Measurements from ENCODE around the gene SRGAP3.
A peak's percentile ranks its signal among the peaks of the same experiment; 100 is the strongest.

Gene SRGAP3

DNA sequence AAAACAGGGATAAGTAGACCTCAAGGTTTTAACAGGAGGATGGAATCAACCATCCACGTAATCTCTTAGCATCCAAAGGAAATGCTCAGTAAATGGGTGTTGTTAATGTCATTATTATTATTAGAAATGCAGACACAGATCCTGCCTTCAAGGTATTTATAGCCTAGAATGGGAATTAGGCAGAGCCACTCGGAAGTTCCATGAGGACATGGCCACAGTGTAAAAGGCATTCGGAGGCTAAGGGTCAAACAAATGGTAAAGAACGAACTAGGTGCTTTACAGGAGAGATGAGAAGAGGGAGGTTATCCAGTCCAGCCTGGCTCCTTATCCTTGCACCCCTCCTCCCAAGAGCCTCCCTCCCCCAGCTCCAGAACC, 65.0 kb downstream of the SRGAP3 start:
- H3K9me3 ChIP-seq (ENCODE audit: control insufficient read depth in 1 of 2, low read length in 2 of 2): no peaks in the 10 kb centered on the region
- peaks cover 0 to 6% of the 10 kb centered on the region in 2 donors for H3K4me1 ChIP-seq (ENCODE audit: control insufficient read depth in 1 of 2, insufficient read depth in 2 of 2, low read length in 2 of 2)
- no peak overlapping the region for H3K27ac ChIP-seq (ENCODE audit: low read depth, low read length)
- H3K9ac ChIP-seq (ENCODE audit: low read depth in 1 of 2, low read length in 2 of 2): no peak overlapping the region
- H3K36me3 ChIP-seq (ENCODE audit: control insufficient read depth in 1 of 2, insufficient read depth in 2 of 2, low read length in 2 of 2): no peaks in the 10 kb centered on the region
- no peak overlapping the region for H3K4me3 ChIP-seq (ENCODE audit: low read depth in 1 of 2, low read length in 2 of 2)
- peaks cover 0 to 3% of the 10 kb centered on the region in 2 donors for H3K27me3 ChIP-seq (ENCODE audit: control insufficient read depth in 1 of 2, insufficient read depth in 2 of 2, low read length in 2 of 2)

DNA sequence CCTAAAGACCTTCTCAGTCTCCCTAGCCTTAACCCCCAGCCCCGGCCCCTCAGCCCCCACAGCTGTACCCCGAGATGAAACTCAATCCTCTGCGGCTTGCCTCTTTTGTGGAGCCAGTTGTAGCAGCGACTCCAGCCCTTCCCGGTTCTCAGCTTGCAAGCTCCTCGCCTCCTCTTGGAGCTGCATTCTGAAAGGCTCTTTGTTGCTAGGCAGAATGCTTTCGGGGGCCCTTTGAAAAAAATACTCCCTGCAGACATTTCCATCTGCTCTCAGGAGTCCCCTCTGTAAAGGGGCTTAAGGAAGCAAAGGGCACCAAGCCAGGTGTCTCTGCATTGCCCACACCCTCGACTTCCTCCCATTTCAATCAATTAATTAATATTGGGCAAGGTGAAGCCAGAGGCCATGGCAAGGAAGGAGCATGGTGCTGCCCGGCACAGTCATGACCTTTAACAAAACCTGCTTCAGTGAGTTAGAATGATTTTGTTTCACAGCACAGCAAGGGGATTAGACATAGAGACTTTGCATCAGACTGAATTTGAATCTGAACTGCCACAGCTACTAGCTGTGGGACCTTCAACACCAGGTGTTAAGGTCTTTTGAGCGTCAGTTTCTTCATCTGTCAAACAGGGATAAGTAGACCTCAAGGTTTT, 65.5 kb downstream of the SRGAP3 start:
- no peaks in the 10 kb centered on the region for H3K9me3 ChIP-seq (ENCODE audit: control insufficient read depth in 1 of 2, low read length in 2 of 2)
- no peak overlapping the region for H3K27ac ChIP-seq (ENCODE audit: low read depth, low read length)
- H3K36me3 ChIP-seq (ENCODE audit: control insufficient read depth in 1 of 2, insufficient read depth in 2 of 2, low read length in 2 of 2): no peaks in the 10 kb centered on the region
- no peak overlapping the region for H3K9ac ChIP-seq (ENCODE audit: low read depth in 1 of 2, low read length in 2 of 2)
- no peak overlapping the region for H3K4me3 ChIP-seq (ENCODE audit: low read depth in 1 of 2, low read length in 2 of 2)
- peaks cover 3 to 9% of the 10 kb centered on the region in 2 donors for H3K4me1 ChIP-seq (ENCODE audit: control insufficient read depth in 1 of 2, insufficient read depth in 2 of 2, low read length in 2 of 2)
- H3K27me3 ChIP-seq (ENCODE audit: control insufficient read depth in 1 of 2, insufficient read depth in 2 of 2, low read length in 2 of 2): peaks cover 0 to 3% of the 10 kb centered on the region in 2 donors

DNA sequence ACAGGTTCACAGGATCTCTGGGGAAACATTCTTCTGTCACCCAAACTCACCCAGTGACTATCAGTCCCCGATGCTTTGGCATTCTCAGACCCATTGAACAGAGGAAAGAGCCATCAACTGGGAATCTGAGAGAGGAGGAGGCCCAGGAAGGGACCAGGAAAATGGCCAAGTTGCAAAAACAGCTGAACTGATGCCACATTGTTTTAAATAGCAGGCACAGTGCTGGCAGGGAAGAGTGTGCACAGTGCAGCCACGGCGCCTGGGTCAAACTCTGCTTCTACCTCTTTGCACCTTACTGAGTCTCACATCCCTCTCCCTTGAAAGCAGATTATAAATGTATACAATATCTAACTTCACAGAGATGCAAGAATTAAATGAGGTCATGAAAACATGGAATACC, 66.4 kb downstream of the SRGAP3 start:
- H3K36me3 ChIP-seq (ENCODE audit: control insufficient read depth in 1 of 2, insufficient read depth in 2 of 2, low read length in 2 of 2): no peaks in the 10 kb centered on the region
- H3K9me3 ChIP-seq (ENCODE audit: control insufficient read depth in 1 of 2, low read length in 2 of 2): no peaks in the 10 kb centered on the region
- H3K27ac ChIP-seq (ENCODE audit: low read depth, low read length): no peak overlapping the region
- H3K9ac ChIP-seq (ENCODE audit: low read depth in 1 of 2, low read length in 2 of 2): no peak overlapping the region
- H3K4me3 ChIP-seq (ENCODE audit: low read depth in 1 of 2, low read length in 2 of 2): no peak overlapping the region
- no peaks in the 10 kb centered on the region for H3K27me3 ChIP-seq (ENCODE audit: control insufficient read depth in 1 of 2, insufficient read depth in 2 of 2, low read length in 2 of 2)
- H3K4me1 ChIP-seq (ENCODE audit: control insufficient read depth in 1 of 2, insufficient read depth in 2 of 2, low read length in 2 of 2): peaks cover 4 to 9% of the 10 kb centered on the region in 2 donors

DNA sequence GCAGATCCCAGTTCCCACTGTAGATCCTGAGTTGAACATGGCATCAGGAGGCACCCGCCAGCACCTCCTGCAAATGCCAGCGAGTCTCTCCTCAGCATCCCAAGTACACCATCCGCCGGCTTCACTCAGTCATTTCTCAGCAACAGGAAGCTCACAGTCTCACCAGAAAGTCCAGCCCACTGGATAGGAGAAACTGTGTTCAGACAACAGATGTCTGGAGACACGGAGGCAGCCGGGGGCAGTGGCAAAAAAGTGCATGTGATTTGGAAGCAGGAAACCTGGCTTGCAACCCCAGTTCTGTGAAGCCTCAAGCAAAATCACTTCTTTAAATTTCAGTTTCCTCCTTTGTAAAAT, 68.7 kb downstream of the SRGAP3 start:
- H3K36me3 ChIP-seq (ENCODE audit: control insufficient read depth in 1 of 2, insufficient read depth in 2 of 2, low read length in 2 of 2): no peaks in the 10 kb centered on the region
- no peaks in the 10 kb centered on the region for H3K9me3 ChIP-seq (ENCODE audit: control insufficient read depth in 1 of 2, low read length in 2 of 2)
- H3K27me3 ChIP-seq (ENCODE audit: control insufficient read depth in 1 of 2, insufficient read depth in 2 of 2, low read length in 2 of 2): no peaks in the 10 kb centered on the region
- H3K4me1 ChIP-seq (ENCODE audit: control insufficient read depth in 1 of 2, insufficient read depth in 2 of 2, low read length in 2 of 2): peaks cover 4 to 9% of the 10 kb centered on the region in 2 donors
- no peak overlapping the region for H3K9ac ChIP-seq (ENCODE audit: low read depth in 1 of 2, low read length in 2 of 2)
- H3K4me3 ChIP-seq (ENCODE audit: low read depth in 1 of 2, low read length in 2 of 2): peak overlapping the region in 1 of 2 donors; percentile 20
- H3K27ac ChIP-seq (ENCODE audit: low read depth, low read length): no peak overlapping the region

DNA sequence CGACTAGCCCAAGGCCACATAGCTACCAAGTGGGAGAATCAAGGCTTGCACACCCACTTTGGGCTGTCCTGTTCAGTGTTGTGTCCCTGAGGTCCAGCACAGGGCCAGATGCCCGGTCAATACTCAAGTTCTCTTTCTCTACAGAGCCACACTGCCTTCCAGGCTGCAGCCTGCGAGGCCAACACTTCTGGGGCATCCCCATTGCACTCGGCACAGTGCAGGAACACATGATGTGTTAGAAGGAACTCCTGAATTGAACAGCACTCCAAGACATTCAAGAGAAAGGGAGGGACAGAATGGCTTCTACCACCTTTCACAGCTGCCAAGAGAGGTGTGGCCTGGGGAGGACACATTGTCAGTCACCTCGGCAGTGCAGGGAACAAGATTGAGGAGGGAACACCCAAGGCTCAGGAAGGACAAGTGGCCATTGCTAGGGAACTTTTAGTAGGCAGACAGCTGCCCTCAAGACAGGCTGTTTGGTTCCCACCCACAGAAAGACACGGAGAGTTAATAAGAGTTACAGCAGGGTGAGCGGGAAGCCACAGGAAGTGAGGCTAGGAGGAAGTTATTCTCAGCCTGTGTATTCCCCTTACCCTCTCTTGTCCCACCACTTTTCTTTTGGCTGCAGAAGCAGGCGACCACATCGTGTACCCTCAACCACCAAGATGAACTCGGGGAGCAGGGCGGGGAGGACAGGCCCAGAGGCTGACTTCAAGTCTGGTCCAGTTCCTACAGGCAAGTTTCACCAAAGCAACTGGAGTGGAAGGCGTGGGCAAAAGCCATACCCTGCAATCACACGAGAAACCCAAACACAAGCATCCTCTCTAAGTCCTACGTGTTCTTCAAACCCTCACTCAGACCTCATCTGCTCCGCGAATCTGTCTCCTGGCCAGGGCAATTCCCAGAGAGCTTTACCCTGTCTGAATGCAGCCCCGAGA, 69.4 kb downstream of the SRGAP3 start:
- Histone ChIP-seq H3K27me3 (ENCODE audit: control insufficient read depth in 1 of 2, insufficient read depth in 2 of 2, low read length in 2 of 2) (no peaks in the 10 kb centered on the region), H3K4me1 (ENCODE audit: control insufficient read depth in 1 of 2, insufficient read depth in 2 of 2, low read length in 2 of 2) (peaks cover 4 to 9% of the 10 kb centered on the region in 2 donors), H3K27ac (ENCODE audit: low read depth, low read length) (no peak overlapping the region), H3K36me3 (ENCODE audit: control insufficient read depth in 1 of 2, insufficient read depth in 2 of 2, low read length in 2 of 2) (no peaks in the 10 kb centered on the region), H3K9ac (ENCODE audit: low read depth in 1 of 2, low read length in 2 of 2) (no peak overlapping the region), H3K4me3 (ENCODE audit: low read depth in 1 of 2, low read length in 2 of 2) (peak overlapping the region in 1 of 2 donors; percentile 20), H3K9me3 (ENCODE audit: control insufficient read depth in 1 of 2, low read length in 2 of 2) (no peaks in the 10 kb centered on the region)

DNA sequence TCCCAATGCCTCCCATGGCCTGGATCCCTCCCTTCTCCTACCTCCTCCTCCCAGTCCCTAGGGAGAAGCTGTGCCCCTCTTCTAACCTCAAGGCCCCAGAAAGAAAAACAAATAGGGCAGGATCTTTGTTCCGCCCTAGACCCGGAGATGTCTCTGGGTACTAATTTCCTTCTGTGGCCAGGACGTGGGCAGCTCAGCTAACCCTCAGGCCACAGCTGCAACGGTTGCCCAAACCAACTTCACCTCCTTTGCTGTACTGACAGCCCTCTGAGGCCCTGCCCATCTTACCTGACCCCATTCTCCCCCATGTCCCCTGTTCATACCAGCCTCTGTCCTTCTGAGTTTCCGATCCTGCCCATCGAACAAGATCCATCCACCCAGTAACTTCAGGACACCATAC, 70.7 kb downstream of the SRGAP3 start:
- Histone ChIP-seq H3K9me3 (ENCODE audit: control insufficient read depth in 1 of 2, low read length in 2 of 2) (no peaks in the 10 kb centered on the region), H3K27me3 (ENCODE audit: control insufficient read depth in 1 of 2, insufficient read depth in 2 of 2, low read length in 2 of 2) (no peaks in the 10 kb centered on the region), H3K36me3 (ENCODE audit: control insufficient read depth in 1 of 2, insufficient read depth in 2 of 2, low read length in 2 of 2) (no peaks in the 10 kb centered on the region), H3K4me3 (ENCODE audit: low read depth in 1 of 2, low read length in 2 of 2) (no peak overlapping the region), H3K4me1 (ENCODE audit: control insufficient read depth in 1 of 2, insufficient read depth in 2 of 2, low read length in 2 of 2) (peaks cover 4 to 9% of the 10 kb centered on the region in 2 donors), H3K27ac (ENCODE audit: low read depth, low read length) (no peak overlapping the region), H3K9ac (ENCODE audit: low read depth in 1 of 2, low read length in 2 of 2) (no peak overlapping the region)

DNA sequence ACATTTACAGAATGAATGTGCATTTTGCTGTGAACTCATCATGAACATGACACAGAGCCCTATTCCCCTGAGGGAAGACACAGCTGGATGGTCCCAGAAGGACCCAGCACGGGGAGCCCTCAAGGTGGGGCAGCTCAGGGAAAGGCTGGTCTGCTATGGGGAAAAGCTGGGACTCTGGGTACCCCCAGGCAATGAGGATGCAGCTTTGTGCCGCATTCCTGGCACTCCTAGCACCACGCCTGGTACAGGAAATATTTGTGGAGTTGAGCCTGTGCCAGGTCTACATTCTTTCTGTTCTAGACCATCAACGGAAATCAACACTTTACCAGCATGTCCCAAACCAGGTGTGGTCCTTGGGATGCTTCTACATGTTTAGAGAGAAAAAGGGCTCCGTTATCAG, 74.0 kb downstream of the SRGAP3 start:
- Histone ChIP-seq H3K4me3 (ENCODE audit: low read depth in 1 of 2, low read length in 2 of 2) (no peak overlapping the region), H3K9me3 (ENCODE audit: control insufficient read depth in 1 of 2, low read length in 2 of 2) (no peaks in the 10 kb centered on the region), H3K36me3 (ENCODE audit: control insufficient read depth in 1 of 2, insufficient read depth in 2 of 2, low read length in 2 of 2) (no peaks in the 10 kb centered on the region), H3K27me3 (ENCODE audit: control insufficient read depth in 1 of 2, insufficient read depth in 2 of 2, low read length in 2 of 2) (no peaks in the 10 kb centered on the region), H3K27ac (ENCODE audit: low read depth, low read length) (no peak overlapping the region), H3K9ac (ENCODE audit: low read depth in 1 of 2, low read length in 2 of 2) (no peak overlapping the region), H3K4me1 (ENCODE audit: control insufficient read depth in 1 of 2, insufficient read depth in 2 of 2, low read length in 2 of 2) (peaks cover 9 to 12% of the 10 kb centered on the region in 2 donors)

DNA sequence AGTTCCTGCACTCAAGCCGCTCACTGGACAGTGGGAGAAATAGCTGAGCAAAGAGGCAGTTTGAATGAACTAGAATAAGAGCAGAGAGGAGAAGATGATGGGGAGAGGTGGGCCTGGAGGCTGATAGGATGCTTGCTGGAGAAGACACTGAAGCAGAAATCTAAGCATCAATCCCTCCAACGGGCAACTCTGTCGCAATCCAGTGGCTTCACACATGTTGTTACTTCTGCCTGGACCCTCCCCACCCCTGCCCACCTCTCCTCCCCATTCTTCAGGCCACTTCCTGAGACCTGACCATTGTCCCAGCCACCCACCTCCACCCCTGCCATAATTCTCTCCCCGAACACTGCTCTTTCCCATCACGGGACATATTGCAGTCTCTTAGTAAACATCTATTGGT, 76.0 kb downstream of the SRGAP3 start:
- Histone ChIP-seq H3K27ac (ENCODE audit: low read depth, low read length) (no peak overlapping the region), H3K9me3 (ENCODE audit: control insufficient read depth in 1 of 2, low read length in 2 of 2) (no peaks in the 10 kb centered on the region), H3K4me1 (ENCODE audit: control insufficient read depth in 1 of 2, insufficient read depth in 2 of 2, low read length in 2 of 2) (peaks cover 9% of the 10 kb centered on the region in 2 donors), H3K9ac (ENCODE audit: low read depth in 1 of 2, low read length in 2 of 2) (no peak overlapping the region), H3K36me3 (ENCODE audit: control insufficient read depth in 1 of 2, insufficient read depth in 2 of 2, low read length in 2 of 2) (no peaks in the 10 kb centered on the region), H3K27me3 (ENCODE audit: control insufficient read depth in 1 of 2, insufficient read depth in 2 of 2, low read length in 2 of 2) (no peaks in the 10 kb centered on the region), H3K4me3 (ENCODE audit: low read depth in 1 of 2, low read length in 2 of 2) (no peak overlapping the region)

DNA sequence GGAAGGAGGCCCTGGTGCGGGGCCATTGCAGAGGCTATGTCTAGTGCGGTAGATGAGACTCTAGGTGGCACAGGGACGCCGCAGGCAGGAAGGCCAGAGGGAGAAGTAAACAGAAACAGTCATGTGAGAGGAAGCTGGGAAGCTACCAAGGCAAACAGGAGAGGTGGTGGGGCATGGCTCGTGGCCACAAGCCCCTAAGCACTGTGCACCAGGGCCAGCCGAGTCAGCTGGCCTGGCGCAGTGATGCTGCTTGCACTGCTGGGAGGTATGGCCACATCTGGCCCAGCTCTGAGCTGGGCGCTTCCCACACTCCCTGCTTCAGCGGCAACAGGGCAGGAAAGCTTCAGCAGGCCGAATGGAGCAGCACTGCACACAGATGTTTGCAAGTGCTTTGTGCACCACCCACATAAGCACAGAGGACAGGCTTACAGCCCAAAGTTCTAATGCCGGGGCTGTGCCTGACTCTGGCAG, 76.6 kb downstream of the SRGAP3 start:
- Histone ChIP-seq H3K27ac (ENCODE audit: low read depth, low read length) (no peak overlapping the region), H3K4me3 (ENCODE audit: low read depth in 1 of 2, low read length in 2 of 2) (no peak overlapping the region), H3K9ac (ENCODE audit: low read depth in 1 of 2, low read length in 2 of 2) (no peak overlapping the region)

DNA sequence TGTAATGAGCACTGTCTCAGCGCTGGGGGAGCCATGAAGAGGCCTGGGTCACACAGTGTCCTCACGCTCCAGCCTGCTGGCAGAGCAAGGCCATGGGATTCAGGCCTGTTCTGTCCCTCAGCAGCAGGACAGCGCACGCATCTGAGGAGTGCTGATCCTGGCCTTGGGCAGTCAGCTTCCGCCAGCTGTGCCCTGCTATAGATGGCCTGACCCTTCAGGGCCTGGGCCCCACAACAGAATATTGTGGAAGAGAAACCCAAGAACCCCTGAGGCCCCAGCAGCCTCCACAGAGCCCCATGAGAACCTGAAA, 78.6 kb downstream of the SRGAP3 start:
- no peak overlapping the region for H3K4me3 ChIP-seq (ENCODE audit: low read depth in 1 of 2, low read length in 2 of 2)
- no peak overlapping the region for H3K27ac ChIP-seq (ENCODE audit: low read depth, low read length)
- H3K9ac ChIP-seq (ENCODE audit: low read depth in 1 of 2, low read length in 2 of 2): no peak overlapping the region
- H3K27me3 ChIP-seq (ENCODE audit: control insufficient read depth in 1 of 2, insufficient read depth in 2 of 2, low read length in 2 of 2): no peaks in the 10 kb centered on the region
- no peaks in the 10 kb centered on the region for H3K9me3 ChIP-seq (ENCODE audit: control insufficient read depth in 1 of 2, low read length in 2 of 2)
- peaks cover 9 to 10% of the 10 kb centered on the region in 2 donors for H3K4me1 ChIP-seq (ENCODE audit: control insufficient read depth in 1 of 2, insufficient read depth in 2 of 2, low read length in 2 of 2)
- no peaks in the 10 kb centered on the region for H3K36me3 ChIP-seq (ENCODE audit: control insufficient read depth in 1 of 2, insufficient read depth in 2 of 2, low read length in 2 of 2)

More for the DNA sequence above, 76.6 kb downstream of the SRGAP3 start:
- Histone ChIP-seq H3K27me3 (ENCODE audit: control insufficient read depth in 1 of 2, insufficient read depth in 2 of 2, low read length in 2 of 2) (no peaks in the 10 kb centered on the region), H3K9me3 (ENCODE audit: control insufficient read depth in 1 of 2, low read length in 2 of 2) (no peaks in the 10 kb centered on the region), H3K36me3 (ENCODE audit: control insufficient read depth in 1 of 2, insufficient read depth in 2 of 2, low read length in 2 of 2) (no peaks in the 10 kb centered on the region), H3K4me1 (ENCODE audit: control insufficient read depth in 1 of 2, insufficient read depth in 2 of 2, low read length in 2 of 2) (peaks cover 9 to 10% of the 10 kb centered on the region in 2 donors)

Data from duodenal mucosa (tissue), 2 donors.